ENCODE measurements around the gene TOMM40L.

Gene TOMM40L

GRCh38 chr1:161197560-161198193 is 28.2 kb upstream of the TOMM40L start:
- no peak for DNase-seq

GRCh38 chr1:161198194-161198896 is 27.5 kb upstream of the TOMM40L start:
- DNase-seq, result peak; percentile 67

DNA sequence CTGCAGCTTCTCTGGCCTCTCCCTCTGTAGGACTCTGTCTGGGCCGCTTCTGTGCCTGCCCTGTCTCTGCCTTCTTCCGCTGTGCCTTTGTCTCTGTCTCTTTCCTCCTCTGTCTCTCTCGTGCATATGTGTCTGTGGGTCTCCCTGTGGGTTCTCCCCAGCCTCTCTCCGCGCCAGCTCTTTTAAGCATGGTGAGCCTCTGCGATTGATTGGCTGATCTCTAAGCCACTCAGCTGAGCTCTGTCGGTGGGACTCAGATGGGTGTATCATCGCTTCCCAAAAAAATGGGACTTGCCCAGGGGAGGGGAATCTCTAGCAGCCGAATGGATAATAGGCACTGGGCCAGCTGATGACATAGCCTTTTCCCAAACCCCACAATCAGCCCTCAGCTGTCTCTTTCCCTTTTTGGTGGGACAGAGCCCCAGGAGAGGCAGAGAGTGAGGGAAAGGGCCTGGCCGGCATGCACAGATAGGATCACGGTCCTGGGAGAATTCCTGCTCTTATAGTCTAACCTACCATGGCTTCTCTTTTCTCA is 26.9 kb upstream of the TOMM40L start, which contains the start of gene ADAMTS4:
Gene ADAMTS4, minus strand, starts transcription at position 158 of the 535 bp plus-strand sequence. CDS start 427 bp downstream, outside the sequence.
- DNase-seq, result peak; percentile 90

- DNase-seq, result no peak
These were observed 26.2 kb upstream of the TOMM40L start for GRCh38 chr1:161199506-161200139.

- peak; percentile 82 for DNase-seq
These were observed 25.4 kb upstream of the TOMM40L start for GRCh38 chr1:161200421-161200991.

GRCh38 chr1:161200992-161201835 is 24.6 kb upstream of the TOMM40L start:
- peak; percentile 57 for DNase-seq

GRCh38 chr1:161201836-161202712 is 23.8 kb upstream of the TOMM40L start, which contains the start of gene NDUFS2:
Gene NDUFS2 (plus strand): TSS chr1:161202367. CDS start chr1:161202386, 19 bp downstream.
- DNase-seq, result peak; percentile 99

GRCh38 chr1:161206411-161207140 is 19.3 kb upstream of the TOMM40L start:
- no peak for DNase-seq

DNA sequence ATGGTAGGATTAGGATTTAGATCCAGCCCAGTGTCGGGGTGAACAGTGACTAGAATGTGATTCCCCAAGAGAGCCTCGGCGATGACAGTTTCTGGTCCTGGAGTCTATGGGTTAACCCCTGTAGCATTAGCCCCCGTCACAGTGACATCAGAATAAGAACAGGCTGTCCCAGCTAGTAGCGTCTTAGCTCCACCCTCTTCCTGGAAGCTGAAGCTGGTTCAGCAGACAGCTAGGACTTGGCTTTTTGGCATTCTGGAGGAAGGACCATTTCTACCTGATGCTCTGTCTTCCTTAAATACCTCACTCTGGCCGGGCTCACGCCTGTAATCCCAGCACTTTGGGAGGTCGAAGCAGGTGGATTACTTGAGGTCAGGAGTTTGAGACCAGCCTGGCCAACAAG is 18.7 kb upstream of the TOMM40L start:
- DNase-seq, result no peak

GRCh38 chr1:161209790-161210409 is 16.0 kb upstream of the TOMM40L start:
- peak; percentile 71 for DNase-seq

DNA sequence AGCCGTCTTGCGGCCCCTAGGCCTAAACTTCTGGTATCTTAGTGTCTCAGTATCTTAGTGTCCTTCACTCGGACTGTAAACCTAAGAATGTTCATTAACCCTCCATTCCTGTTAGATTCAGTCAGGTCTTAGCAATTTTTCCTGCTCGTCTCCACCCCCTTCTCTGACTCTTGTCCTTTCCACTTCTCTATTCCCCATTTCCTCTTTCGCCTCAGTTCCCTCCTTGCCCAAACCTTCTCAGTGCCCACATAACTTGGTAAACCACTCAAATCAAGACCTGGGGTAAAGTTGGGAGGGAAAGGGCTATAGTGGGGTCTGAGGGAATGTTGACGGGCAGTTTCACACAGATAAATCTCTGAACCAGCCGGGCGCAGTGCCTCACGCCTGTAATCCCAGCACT is 11.5 kb upstream of the TOMM40L start:
- DNase-seq, result no peak

- DNase-seq, result peak; percentile 16
These were observed 10.8 kb upstream of the TOMM40L start, which contains the start of gene FCER1G for GRCh38 chr1:161215076-161215475. Gene FCER1G (plus strand): TSS chr1:161215295. CDS start chr1:161215322, 27 bp downstream.

GRCh38 chr1:161216945-161217712 is 8.7 kb upstream of the TOMM40L start:
- DNase-seq, result no peak

GRCh38 chr1:161217831-161218230 is 8.0 kb upstream of the TOMM40L start:
- DNase-seq, result no peak

- DNase-seq, result no peak
These were observed 7.4 kb upstream of the TOMM40L start for GRCh38 chr1:161218301-161219077.

GRCh38 chr1:161219078-161219892 is 6.6 kb upstream of the TOMM40L start:
- no peak for DNase-seq

GRCh38 chr1:161220002-161220401 is 5.9 kb upstream of the TOMM40L start:
- no peak for DNase-seq

Data from midbrain (tissue), 1 donor.